A673 (cell line): ENCODE data around the gene ARHGAP30. TPM values are rescaled to one million over a fixed set of nuclear protein-coding genes. Genes with fewer than 3 reads are reported as not detected.

Source experiments
- BruUV-seq: library from RNA; stranded (reverse); fragments of 400-500 nt; replicated peaks from 2 replicates; lab custom pipeline; 2021; lab: Mats Ljungman, UMichigan
- CTCF ChIA-PET: fragments of 300-600 bp; sonication (Branson Sonifier 250); formaldehyde crosslinking; loops from one replicate; lab custom pipeline; 2022; ENCODE audit warnings: antibody characterized with exemption; lab: Charles Lee
- POLR2A ChIA-PET: fragments of 300-600 bp; sonication (Branson Sonifier 250); formaldehyde crosslinking; loops from one replicate; lab custom pipeline; 2022; ENCODE audit warnings: antibody characterized with exemption; ENCODE audit not compliant: low non-redundant PET; lab: Charles Lee
- DNase-seq: peaks from one replicate; pipeline ENCODE4 v3.0.0-alpha.2; 2015; ENCODE audit warnings: low spot score
- H3K27ac ChIP-seq: fragments of 200-600 bp; sonication (generic); 2 replicates; pipeline ENCODE4 v1.5.1; 2016; ENCODE audit warnings: mixed run types, low read depth, mild to moderate bottlenecking, mixed read lengths, antibody characterized with exemption, low read length; ENCODE audit not compliant: poor library complexity, severe bottlenecking
- H3K27me3 ChIP-seq: fragments of 200-600 bp; sonication (generic); replicated peaks from 2 replicates; pipeline ENCODE4 v1.6.1; 2017; ENCODE audit warnings: mixed run types, low read depth, mild to moderate bottlenecking, mixed read lengths, antibody characterized with exemption, low read length; ENCODE audit not compliant: insufficient read depth, poor library complexity
- H3K36me3 ChIP-seq: fragments of 200-600 bp; sonication (generic); 2 replicates; pipeline ENCODE4 v1.6.1; 2016; ENCODE audit warnings: mixed run types, mild to moderate bottlenecking, mixed read lengths, antibody characterized with exemption, low read length; ENCODE audit not compliant: insufficient read depth, poor library complexity, severe bottlenecking
- H3K4me1 ChIP-seq: fragments of 200-600 bp; sonication (generic); 2 replicates; pipeline ENCODE4 v1.6.1; 2017; ENCODE audit warnings: mixed run types, mild to moderate bottlenecking, mixed read lengths, antibody characterized with exemption, low read length; ENCODE audit not compliant: insufficient read depth, poor library complexity, severe bottlenecking
- H3K4me3 ChIP-seq: fragments of 200-600 bp; sonication (generic); 2 replicates; pipeline ENCODE4 v1.5.1; 2016; ENCODE audit warnings: low read depth, mixed run types, mild to moderate bottlenecking, mixed read lengths, low read length; ENCODE audit not compliant: poor library complexity, severe bottlenecking
- H3K9me3 ChIP-seq: fragments of 200-600 bp; sonication (generic); 2 replicates; pipeline ENCODE4 v1.6.1; 2016; ENCODE audit warnings: mixed run types, low read depth, mild to moderate bottlenecking, mixed read lengths, antibody characterized with exemption, low read length; ENCODE audit not compliant: poor library complexity, severe bottlenecking
- CTCF ChIP-seq: fragments of 300-800, 200-600 bp; sonication (generic); conservative IDR thresholded peaks from 2 replicates; pipeline ENCODE4 v1.5.1; 2017; ENCODE audit warnings: low read depth, mild to moderate bottlenecking, antibody characterized with exemption, low read length, moderate library complexity, mixed read lengths
- EZH2 ChIP-seq: fragments of 200-600 bp; sonication (generic); IDR thresholded peaks from 2 replicates; pipeline ENCODE4 v1.6.1; 2017; ENCODE audit warnings: borderline replicate concordance, low read depth, mild to moderate bottlenecking, mixed read lengths, antibody characterized with exemption, low read length; ENCODE audit not compliant: poor library complexity, severe bottlenecking
- intact Hi-C: fragments of 100-400 bp; cut with micrococcal nuclease; formaldehyde crosslinking; loops from one replicate; pipeline ENCODE4 v1.10.0; 2022; ENCODE audit not compliant: unreplicated experiment
- total RNA-seq: library from RNA; stranded (reverse); gene quantifications from 2 replicates; pipeline ENCODE4 v1.2.3, GENCODE V29; 2021

ARHGAP30 gene
- total RNA-seq, 1 experiment from 2014 or later: not detected

DNA sequence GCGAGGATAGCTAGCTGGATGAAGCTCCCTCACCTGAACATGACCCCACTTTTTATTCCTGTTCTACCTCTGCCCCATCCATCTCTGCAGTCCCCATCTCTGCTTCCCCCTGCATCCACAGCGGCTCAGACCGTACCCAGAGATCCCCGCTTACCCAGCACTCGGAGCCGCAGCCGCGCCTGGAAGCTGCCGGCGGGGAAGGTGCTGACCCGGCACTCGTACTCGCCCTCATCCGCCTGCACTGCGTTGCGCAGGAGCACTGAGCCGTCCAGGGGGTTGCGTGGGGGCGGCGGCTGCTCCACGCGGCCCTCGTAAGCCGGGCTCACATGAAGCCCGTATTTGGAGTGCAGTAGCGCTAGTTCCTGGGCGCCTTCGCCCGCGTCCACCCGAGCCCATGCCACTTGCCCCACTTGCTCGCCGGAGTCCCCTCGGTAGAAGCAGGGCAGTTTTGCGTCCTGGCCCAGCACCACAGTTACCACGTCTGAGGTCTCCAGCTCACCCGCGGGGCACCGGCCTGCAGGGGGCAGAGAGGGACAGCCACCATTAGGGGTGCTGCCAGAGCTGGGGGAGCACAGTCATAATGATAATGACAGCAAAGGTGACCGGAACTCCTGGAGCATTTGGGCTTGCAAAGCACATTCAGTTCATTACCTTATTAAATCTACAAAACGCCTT, 9.9 kb upstream of the ARHGAP30 start:
- Histone ChIP-seq H3K27me3 (no peaks in the 10 kb centered on the region), H3K27ac (no peak overlapping the region), H3K4me1 (no peaks in the 10 kb centered on the region), H3K36me3 (no peaks in the 10 kb centered on the region), H3K4me3 (no peak overlapping the region), H3K9me3 (no peaks in the 10 kb centered on the region)
- BruUV-seq: no TSS peak
- intact Hi-C loops: no loop called here
- TF ChIP-seq EZH2 (no peak), CTCF (no peak)
- no peak for DNase-seq
- POLR2A ChIA-PET: no interaction called here
- CTCF ChIA-PET: no interaction called here

- intact Hi-C loops: no loop called here
- H3K27ac ChIP-seq: no peak overlapping the region
- no peak overlapping the region for H3K4me3 ChIP-seq
- POLR2A ChIA-PET: no interaction called here
- CTCF ChIA-PET: no interaction called here
- TF ChIP-seq CTCF: no peak
- TF ChIP-seq EZH2: no peak
- no peaks in the 10 kb centered on the region for H3K9me3 ChIP-seq
- no peaks in the 10 kb centered on the region for H3K36me3 ChIP-seq
- H3K4me1 ChIP-seq: no peaks in the 10 kb centered on the region
- no peaks in the 10 kb centered on the region for H3K27me3 ChIP-seq
- BruUV-seq: no TSS peak
- no peak for DNase-seq
Observed at GRCh38 chr1:161077426-161077825, 7.7 kb upstream of the ARHGAP30 start.

DNA sequence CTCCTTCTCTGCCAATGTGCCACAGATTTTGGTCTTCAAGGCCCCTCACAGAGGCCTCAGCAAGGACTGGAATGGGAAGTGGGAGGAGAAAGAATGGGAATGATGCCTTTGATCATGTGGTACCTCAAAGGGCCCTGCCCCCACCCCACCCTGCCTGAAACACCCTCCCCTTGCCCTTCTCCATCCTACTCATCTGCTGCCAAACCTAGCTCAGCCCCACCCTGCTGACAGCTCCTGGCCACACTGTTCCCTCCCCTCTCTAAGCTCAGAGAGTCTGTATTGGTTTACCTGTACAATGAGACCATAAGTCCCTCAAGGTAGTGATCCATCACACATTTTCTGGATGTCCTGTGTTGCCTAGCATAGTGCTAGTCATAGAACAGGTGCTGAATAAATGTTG, 6.7 kb upstream of the ARHGAP30 start:
- H3K27ac ChIP-seq: no peak overlapping the region
- intact Hi-C loops: no loop called here
- no peaks in the 10 kb centered on the region for H3K4me1 ChIP-seq
- no peaks in the 10 kb centered on the region for H3K36me3 ChIP-seq
- no peak for TF ChIP-seq CTCF
- no peak for TF ChIP-seq EZH2
- BruUV-seq: no TSS peak
- H3K4me3 ChIP-seq: no peak overlapping the region
- ChIA-PET CTCF (no interaction called here), POLR2A (no interaction called here)
- H3K27me3 ChIP-seq: no peaks in the 10 kb centered on the region
- no peak for DNase-seq
- no peaks in the 10 kb centered on the region for H3K9me3 ChIP-seq
